Ammon's horn (tissue), 1 donor: ENCODE results near the gene AGPAT2.

Source experiments
- DNase-seq: peaks from one replicate; pipeline ENCODE4 v3.0.0-alpha.2; 2016; ENCODE audit warnings: low spot score

Gene AGPAT2

GRCh38 chr9:136700959-136701667 lies 13.9 kb upstream of the AGPAT2 start:
- DNase-seq: no peak

GRCh38 chr9:136700304-136700703 lies 13.0 kb upstream of the AGPAT2 start:
- DNase-seq: no peak

GRCh38 chr9:136698635-136699246 lies 11.5 kb upstream of the AGPAT2 start:
- no peak for DNase-seq

GRCh38 chr9:136697821-136698526 lies 10.7 kb upstream of the AGPAT2 start:
- DNase-seq: no peak

GRCh38 chr9:136697146-136697820 lies 10.0 kb upstream of the AGPAT2 start:
- no peak for DNase-seq

- DNase-seq: no peak
Measured at GRCh38 chr9:136696502-136696901, 9.2 kb upstream of the AGPAT2 start.

GRCh38 chr9:136695955-136696354 lies 8.7 kb upstream of the AGPAT2 start:
- DNase-seq: no peak

GRCh38 chr9:136695435-136695895 lies 8.2 kb upstream of the AGPAT2 start:
- no peak for DNase-seq

- no peak for DNase-seq
Measured at GRCh38 chr9:136694872-136695247, 7.6 kb upstream of the AGPAT2 start.

GRCh38 chr9:136694163-136694871 lies 7.1 kb upstream of the AGPAT2 start:
- DNase-seq: no peak

GRCh38 chr9:136693490-136694162 lies 6.4 kb upstream of the AGPAT2 start:
- DNase-seq: no peak

- no peak for DNase-seq
Measured at GRCh38 chr9:136693135-136693489, 5.9 kb upstream of the AGPAT2 start.

- no peak for DNase-seq
Measured at GRCh38 chr9:136692185-136693134, 5.2 kb upstream of the AGPAT2 start.

- DNase-seq: no peak
Measured at GRCh38 chr9:136691316-136692184, 4.3 kb upstream of the AGPAT2 start.

GRCh38 chr9:136690806-136691261 lies 3.6 kb upstream of the AGPAT2 start:
- DNase-seq: no peak

- DNase-seq: no peak
Measured at GRCh38 chr9:136690104-136690805, 3.0 kb upstream of the AGPAT2 start.

- DNase-seq: no peak
Measured at GRCh38 chr9:136689108-136689460, 1.8 kb upstream of the AGPAT2 start.

- no peak for DNase-seq
Measured at GRCh38 chr9:136688274-136689107, 1.2 kb upstream of the AGPAT2 start.
